ENCODE results near the gene GLT1D1.

DNA sequence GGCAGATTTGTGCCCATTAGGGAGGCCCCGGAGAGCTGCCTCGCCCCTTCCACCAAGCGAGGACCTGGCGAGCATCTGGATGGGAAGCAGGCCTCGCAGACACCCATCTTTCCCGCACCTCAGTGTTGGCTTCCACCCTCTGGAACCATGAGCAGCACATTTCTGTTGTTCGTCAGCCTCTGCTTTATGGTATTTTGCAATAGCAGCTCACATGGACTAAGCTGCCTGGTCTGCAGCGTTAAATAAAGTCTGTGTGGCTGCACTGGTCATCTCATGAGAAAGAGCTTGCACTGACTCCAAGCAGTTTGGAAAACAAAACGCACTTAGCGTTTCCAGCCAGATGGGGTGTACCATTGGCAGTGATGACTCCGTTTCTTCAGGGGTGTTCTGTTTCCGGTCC is 75.8 kb downstream of the GLT1D1 start:
- TF ChIP-seq, protein P1, sequence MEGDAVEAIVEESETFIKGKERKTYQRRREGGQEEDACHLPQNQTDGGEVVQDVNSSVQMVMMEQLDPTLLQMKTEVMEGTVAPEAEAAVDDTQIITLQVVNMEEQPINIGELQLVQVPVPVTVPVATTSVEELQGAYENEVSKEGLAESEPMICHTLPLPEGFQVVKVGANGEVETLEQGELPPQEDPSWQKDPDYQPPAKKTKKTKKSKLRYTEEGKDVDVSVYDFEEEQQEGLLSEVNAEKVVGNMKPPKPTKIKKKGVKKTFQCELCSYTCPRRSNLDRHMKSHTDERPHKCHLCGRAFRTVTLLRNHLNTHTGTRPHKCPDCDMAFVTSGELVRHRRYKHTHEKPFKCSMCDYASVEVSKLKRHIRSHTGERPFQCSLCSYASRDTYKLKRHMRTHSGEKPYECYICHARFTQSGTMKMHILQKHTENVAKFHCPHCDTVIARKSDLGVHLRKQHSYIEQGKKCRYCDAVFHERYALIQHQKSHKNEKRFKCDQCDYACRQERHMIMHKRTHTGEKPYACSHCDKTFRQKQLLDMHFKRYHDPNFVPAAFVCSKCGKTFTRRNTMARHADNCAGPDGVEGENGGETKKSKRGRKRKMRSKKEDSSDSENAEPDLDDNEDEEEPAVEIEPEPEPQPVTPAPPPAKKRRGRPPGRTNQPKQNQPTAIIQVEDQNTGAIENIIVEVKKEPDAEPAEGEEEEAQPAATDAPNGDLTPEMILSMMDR (conservative IDR thresholded peaks at IDR 0.05; ENCODE audit: low read depth, low read length), result no peak
- no peak for TF ChIP-seq EZH2phosphoT487 (IDR thresholded peaks at IDR 0.05; ENCODE audit: borderline replicate concordance, low read length)
- TF ChIP-seq EZH2 (IDR thresholded peaks at IDR 0.05; ENCODE audit: low read length, unreplicated experiment), result no peak

All from PC-3 (cell line).